ENCODE data around the gene PTPRM.

PTPRM gene

DNA sequence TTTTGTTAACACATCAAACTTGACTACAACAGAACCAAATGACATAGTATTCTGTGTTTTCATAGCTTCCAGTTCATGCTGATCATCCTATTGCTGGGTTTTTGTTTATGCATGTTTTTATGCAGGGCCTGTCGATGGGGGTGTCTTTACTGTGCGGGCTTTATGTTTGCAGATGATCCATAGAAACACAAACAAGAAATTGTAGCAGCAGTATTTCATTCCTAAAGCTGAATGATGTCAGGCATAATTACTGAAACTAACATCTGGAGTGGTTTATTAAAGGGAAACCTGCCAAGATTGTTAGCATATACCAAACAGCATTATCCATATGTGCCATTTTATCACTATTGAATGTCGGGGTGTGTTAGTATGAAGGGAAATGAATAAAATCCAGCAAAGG, 129.7 kb downstream of the PTPRM start:
- H3K36me3 ChIP-seq (ENCODE audit: low read length) = no peaks in the 10 kb centered on the region
- no peaks in the 10 kb centered on the region for H3K79me2 ChIP-seq (ENCODE audit: insufficient read depth, low read length)
- TF ChIP-seq, protein P1, sequence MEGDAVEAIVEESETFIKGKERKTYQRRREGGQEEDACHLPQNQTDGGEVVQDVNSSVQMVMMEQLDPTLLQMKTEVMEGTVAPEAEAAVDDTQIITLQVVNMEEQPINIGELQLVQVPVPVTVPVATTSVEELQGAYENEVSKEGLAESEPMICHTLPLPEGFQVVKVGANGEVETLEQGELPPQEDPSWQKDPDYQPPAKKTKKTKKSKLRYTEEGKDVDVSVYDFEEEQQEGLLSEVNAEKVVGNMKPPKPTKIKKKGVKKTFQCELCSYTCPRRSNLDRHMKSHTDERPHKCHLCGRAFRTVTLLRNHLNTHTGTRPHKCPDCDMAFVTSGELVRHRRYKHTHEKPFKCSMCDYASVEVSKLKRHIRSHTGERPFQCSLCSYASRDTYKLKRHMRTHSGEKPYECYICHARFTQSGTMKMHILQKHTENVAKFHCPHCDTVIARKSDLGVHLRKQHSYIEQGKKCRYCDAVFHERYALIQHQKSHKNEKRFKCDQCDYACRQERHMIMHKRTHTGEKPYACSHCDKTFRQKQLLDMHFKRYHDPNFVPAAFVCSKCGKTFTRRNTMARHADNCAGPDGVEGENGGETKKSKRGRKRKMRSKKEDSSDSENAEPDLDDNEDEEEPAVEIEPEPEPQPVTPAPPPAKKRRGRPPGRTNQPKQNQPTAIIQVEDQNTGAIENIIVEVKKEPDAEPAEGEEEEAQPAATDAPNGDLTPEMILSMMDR (IDR thresholded peaks at IDR 0.05; ENCODE audit: insufficient read depth, low read length, poor library complexity, severe bottlenecking) = no peak
- TF ChIP-seq EZH2phosphoT487 (conservative IDR thresholded peaks at IDR 0.05; ENCODE audit: low read length) = no peak
- no peak overlapping the region for H2AFZ ChIP-seq (ENCODE audit: low read depth, low read length, severe bottlenecking)
- no peaks in the 10 kb centered on the region for H3K9me2 ChIP-seq (replicated peaks; ENCODE audit: insufficient read depth, low read length)
- H4K20me1 ChIP-seq (ENCODE audit: low read depth, low read length) = no peaks in the 10 kb centered on the region
- no peaks in the 10 kb centered on the region for H3F3A ChIP-seq (ENCODE audit: insufficient read depth)
- no peak overlapping the region for H3K9ac ChIP-seq (ENCODE audit: low read length)
- H3K9me3 ChIP-seq (ENCODE audit: insufficient read depth, low read length) = no peaks in the 10 kb centered on the region
- H3K4me2 ChIP-seq (ENCODE audit: low read depth, low read length, poor library complexity, severe bottlenecking) = no peak overlapping the region
- no peak overlapping the region for H3K27ac ChIP-seq (ENCODE audit: low read depth, low read length)
- no peak overlapping the region for H3K4me3 ChIP-seq (ENCODE audit: insufficient read depth, low read length, poor library complexity, severe bottlenecking)
- H3K27me3 ChIP-seq (ENCODE audit: low read length) = no peaks in the 10 kb centered on the region

DNA sequence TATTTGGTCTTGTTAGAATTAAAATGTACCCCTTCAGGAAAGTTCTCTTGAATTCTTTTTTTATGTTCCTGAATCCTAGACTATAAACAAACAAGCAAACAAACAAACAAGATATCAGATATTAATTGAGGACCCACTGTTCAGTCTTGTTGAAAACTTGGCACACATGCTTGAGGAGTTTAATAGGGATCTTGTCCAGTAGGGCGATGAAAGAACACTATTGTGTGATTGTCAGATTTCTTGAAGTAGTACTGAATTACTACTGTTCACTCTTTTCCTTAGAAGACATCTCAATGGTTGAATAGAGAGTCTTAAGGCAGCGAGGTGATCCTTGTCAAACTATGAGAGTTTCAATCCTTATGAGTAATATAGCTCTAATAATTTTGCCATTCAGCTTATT, 130.2 kb downstream of the PTPRM start:
- no peaks in the 10 kb centered on the region for H3K36me3 ChIP-seq (ENCODE audit: low read length)
- no peak overlapping the region for H3K27ac ChIP-seq (ENCODE audit: low read depth, low read length)
- no peaks in the 10 kb centered on the region for H3F3A ChIP-seq (ENCODE audit: insufficient read depth)
- TF ChIP-seq EZH2phosphoT487 (conservative IDR thresholded peaks at IDR 0.05; ENCODE audit: low read length) = no peak
- TF ChIP-seq, protein P1 (IDR thresholded peaks at IDR 0.05; ENCODE audit: insufficient read depth, low read length, poor library complexity, severe bottlenecking) = no peak
- no peaks in the 10 kb centered on the region for H3K27me3 ChIP-seq (ENCODE audit: low read length)
- no peak overlapping the region for H3K9ac ChIP-seq (ENCODE audit: low read length)
- H3K4me2 ChIP-seq (ENCODE audit: low read depth, low read length, poor library complexity, severe bottlenecking) = no peak overlapping the region
- no peak overlapping the region for H2AFZ ChIP-seq (ENCODE audit: low read depth, low read length, severe bottlenecking)
- H3K9me3 ChIP-seq (ENCODE audit: insufficient read depth, low read length) = no peaks in the 10 kb centered on the region
- no peaks in the 10 kb centered on the region for H3K79me2 ChIP-seq (ENCODE audit: insufficient read depth, low read length)
- no peaks in the 10 kb centered on the region for H4K20me1 ChIP-seq (ENCODE audit: low read depth, low read length)
- H3K4me3 ChIP-seq (ENCODE audit: insufficient read depth, low read length, poor library complexity, severe bottlenecking) = no peak overlapping the region
- no peaks in the 10 kb centered on the region for H3K9me2 ChIP-seq (replicated peaks; ENCODE audit: insufficient read depth, low read length)

DNA sequence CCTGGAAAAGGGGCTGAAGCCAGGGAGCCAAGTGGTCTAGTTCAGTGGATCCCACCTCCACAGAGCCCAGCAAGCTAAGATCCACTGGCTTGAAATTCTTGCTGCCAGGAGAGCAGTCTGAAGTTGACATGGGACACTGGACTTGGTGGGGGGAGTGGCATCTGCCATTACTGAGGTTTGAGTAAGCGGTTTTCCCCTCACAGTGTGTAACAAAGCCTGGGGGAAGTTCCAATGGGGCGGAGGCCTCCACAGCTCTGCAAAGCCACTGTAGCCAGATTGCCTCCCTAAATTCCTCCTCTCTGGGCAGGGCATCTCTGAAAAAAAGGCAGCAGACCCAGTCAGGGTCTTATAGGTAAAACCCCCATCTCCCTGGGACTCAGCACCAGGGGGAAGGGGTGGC, 144.4 kb downstream of the PTPRM start:
- Histone ChIP-seq H3K4me3 (ENCODE audit: insufficient read depth, low read length, poor library complexity, severe bottlenecking) (no peak overlapping the region), H3K36me3 (ENCODE audit: low read length) (no peaks in the 10 kb centered on the region), H4K20me1 (ENCODE audit: low read depth, low read length) (no peaks in the 10 kb centered on the region), H3K79me2 (ENCODE audit: insufficient read depth, low read length) (no peaks in the 10 kb centered on the region), H2AFZ (ENCODE audit: low read depth, low read length, severe bottlenecking) (no peak overlapping the region), H3K4me2 (ENCODE audit: low read depth, low read length, poor library complexity, severe bottlenecking) (no peak overlapping the region), H3F3A (ENCODE audit: insufficient read depth) (no peaks in the 10 kb centered on the region), H3K27ac (ENCODE audit: low read depth, low read length) (no peak overlapping the region), H3K9ac (ENCODE audit: low read length) (no peak overlapping the region), H3K9me2 (replicated peaks; ENCODE audit: insufficient read depth, low read length) (no peaks in the 10 kb centered on the region), H3K27me3 (ENCODE audit: low read length) (no peaks in the 10 kb centered on the region), H3K9me3 (ENCODE audit: insufficient read depth, low read length) (no peaks in the 10 kb centered on the region)
- TF ChIP-seq, protein P1 (IDR thresholded peaks at IDR 0.05; ENCODE audit: insufficient read depth, low read length, poor library complexity, severe bottlenecking) = no peak
- no peak for TF ChIP-seq EZH2phosphoT487 (conservative IDR thresholded peaks at IDR 0.05; ENCODE audit: low read length)

Data from SU-DHL-6 (cell line).